OCI-LY7 (cell line): ENCODE results near the gene TAGLN2. TPM values are rescaled to one million over a fixed set of nuclear protein-coding genes. Genes with fewer than 3 reads are reported as not detected.

Source experiments
- BruUV-seq: library from RNA; stranded (reverse); fragments of 400-500 nt; replicated peaks from 2 replicates; lab custom pipeline; 2021; lab: Mats Ljungman, UMichigan
- CTCF ChIA-PET: fragments of 300-600 bp; sonication (Branson Sonifier 250); formaldehyde crosslinking; loops from one replicate; lab custom pipeline; 2022; ENCODE audit warnings: antibody characterized with exemption; ENCODE audit not compliant: unreplicated experiment; lab: Charles Lee
- POLR2A ChIA-PET: fragments of 300-600 bp; sonication (Branson Sonifier 250); formaldehyde crosslinking; loops from one replicate; lab custom pipeline; 2022; ENCODE audit warnings: antibody characterized with exemption; lab: Charles Lee
- DNase-seq: peaks from one replicate; pipeline ENCODE4 v3.0.0-alpha.2; 2015; ENCODE audit warnings: low spot score
- H2AFZ ChIP-seq: fragments of 200-600 bp; sonication (generic), shearing (Covaris generic); 2 replicates; pipeline ENCODE4 v1.6.1; 2014; ENCODE audit warnings: mild to moderate bottlenecking, antibody characterized with exemption, low read length, moderate library complexity
- H3K27ac ChIP-seq: fragments of 200-600 bp; sonication (generic); 2 replicates; pipeline ENCODE4 v1.5.1; 2014; ENCODE audit warnings: mixed run types, low read depth, mild to moderate bottlenecking, moderate library complexity, low read length, inconsistent platforms; ENCODE audit not compliant: poor library complexity, severe bottlenecking
- H3K36me3 ChIP-seq: fragments of 200-600 bp; sonication (generic); 2 replicates; pipeline ENCODE4 v1.6.1; 2014; ENCODE audit warnings: mild to moderate bottlenecking, antibody characterized with exemption, low read length, moderate library complexity, mixed read lengths; ENCODE audit not compliant: insufficient read depth
- H3K4me1 ChIP-seq: fragments of 200-600 bp; sonication (generic); 2 replicates; pipeline ENCODE4 v1.5.1; 2014; ENCODE audit warnings: mild to moderate bottlenecking, low read length; ENCODE audit not compliant: insufficient read depth, poor library complexity, severe bottlenecking
- H3K4me2 ChIP-seq: fragments of 200-600 bp; sonication (generic); 2 replicates; pipeline ENCODE4 v1.6.1; 2014; ENCODE audit warnings: mild to moderate bottlenecking, low read length
- H3K4me3 ChIP-seq: fragments of 200-600 bp; sonication (generic); 2 replicates; pipeline ENCODE4 v1.5.1; 2014; ENCODE audit warnings: mild to moderate bottlenecking, low read depth, low read length; ENCODE audit not compliant: poor library complexity, severe bottlenecking
- H3K79me2 ChIP-seq: fragments of 200-600 bp; sonication (generic); 2 replicates; pipeline ENCODE4 v1.6.1; 2016; ENCODE audit warnings: low read depth, mild to moderate bottlenecking, low read length, moderate library complexity, mixed read lengths; ENCODE audit not compliant: insufficient read depth
- H3K9me2 ChIP-seq: fragments of 200-600 bp; sonication (generic); 2 replicates; pipeline ENCODE4 v1.6.1; 2016; ENCODE audit warnings: mild to moderate bottlenecking, low read length, mixed read lengths; ENCODE audit not compliant: insufficient read depth
- H3K9me3 ChIP-seq: fragments of 200-600 bp; sonication (generic); 2 replicates; pipeline ENCODE4 v1.6.1; 2014; ENCODE audit warnings: mild to moderate bottlenecking, mixed run types, low read length, mixed read lengths
- H4K20me1 ChIP-seq: fragments of 200-600 bp; sonication (generic); 2 replicates; pipeline ENCODE4 v1.6.1; 2014; ENCODE audit warnings: mild to moderate bottlenecking, antibody characterized with exemption, low read length, moderate library complexity, mixed read lengths; ENCODE audit not compliant: insufficient read depth
- CTCF ChIP-seq: fragments of 200-600 bp; sonication (generic); conservative IDR thresholded peaks from 2 replicates; pipeline ENCODE4 v1.5.1; 2014; ENCODE audit warnings: mild to moderate bottlenecking, antibody characterized with exemption, low read length, moderate library complexity, mixed read lengths
- EZH2phosphoT487 ChIP-seq: fragments of 200-600 bp; sonication (generic); IDR thresholded peaks from 2 replicates; pipeline ENCODE4 v1.6.1; 2018; ENCODE audit warnings: low read depth, borderline replicate concordance, mild to moderate bottlenecking, mixed run types, antibody characterized with exemption, low read length, moderate library complexity, mixed read lengths
- intact Hi-C: fragments of 100-400 bp; cut with micrococcal nuclease; formaldehyde crosslinking; loops from one replicate; pipeline ENCODE4 v1.10.0; 2022; ENCODE audit not compliant: unreplicated experiment
- total RNA-seq, 2 experiments: library from RNA; depleted of rRNA in 1 of 2; stranded (reverse); fragments of >200 nt in 1 of 2; shearing (Covaris generic) in 1 of 2; gene quantifications; 2 replicates each; pipeline ENCODE4 v1.2.3, GENCODE V29; 2014 to 2022

TAGLN2 gene
- total RNA-seq, 2 experiments from 2014 or later: 193 to 215 TPM

GRCh38 chr1:159968901-159969300 lies 43.6 kb upstream of the TAGLN2 start:
- Histone ChIP-seq H4K20me1 (no peaks in the 10 kb centered on the region), H3K36me3 (no peaks in the 10 kb centered on the region), H3K9me2 (no peaks in the 10 kb centered on the region), H3K4me3 (no peak overlapping the region), H3K79me2 (no peaks in the 10 kb centered on the region), H3K4me1 (no peaks in the 10 kb centered on the region), H3K27ac (no peak overlapping the region), H3K9me3 (no peaks in the 10 kb centered on the region), H3K4me2 (no peak overlapping the region), H2AFZ (no peak overlapping the region)
- ChIA-PET CTCF (no interaction called here), POLR2A (interaction anchor here (0.9 kb wide), 1 partner anchor 16 kb away, joined by 3 read pairs; no protein-coding TSS in a partner anchor)
- intact Hi-C loops: no loop called here
- BruUV-seq: no TSS peak
- TF ChIP-seq CTCF (no peak), EZH2phosphoT487 (no peak)
- DNase-seq: no peak

GRCh38 chr1:159965263-159965662 lies 40.0 kb upstream of the TAGLN2 start:
- POLR2A ChIA-PET: interaction anchor here (0.7 kb wide), 1 partner anchor 9 kb away, joined by 3 read pairs; no protein-coding TSS in a partner anchor
- H3K4me1 ChIP-seq: no peaks in the 10 kb centered on the region
- no peak overlapping the region for H3K27ac ChIP-seq
- H4K20me1 ChIP-seq: no peaks in the 10 kb centered on the region
- no peaks in the 10 kb centered on the region for H3K9me3 ChIP-seq
- H3K36me3 ChIP-seq: no peaks in the 10 kb centered on the region
- H3K9me2 ChIP-seq: no peaks in the 10 kb centered on the region
- intact Hi-C loops: no loop called here
- TF ChIP-seq CTCF (no peak), EZH2phosphoT487 (no peak)
- H3K4me2 ChIP-seq: no peak overlapping the region
- DNase-seq: no peak
- CTCF ChIA-PET: no interaction called here
- no peak overlapping the region for H3K4me3 ChIP-seq
- H3K79me2 ChIP-seq: no peaks in the 10 kb centered on the region
- H2AFZ ChIP-seq: no peak overlapping the region
- no TSS peak for BruUV-seq

- no peak overlapping the region for H2AFZ ChIP-seq
- ChIA-PET CTCF (no interaction called here), POLR2A (interaction anchor here (0.7 kb wide), 1 partner anchor 1897 kb away, joined by 3 read pairs; no protein-coding TSS in a partner anchor)
- H3K9me3 ChIP-seq: no peaks in the 10 kb centered on the region
- no peaks in the 10 kb centered on the region for H3K4me1 ChIP-seq
- no peak overlapping the region for H3K27ac ChIP-seq
- no peak overlapping the region for H3K4me3 ChIP-seq
- H3K79me2 ChIP-seq: no peaks in the 10 kb centered on the region
- intact Hi-C loops: no loop called here
- H3K4me2 ChIP-seq: no peak overlapping the region
- no peaks in the 10 kb centered on the region for H4K20me1 ChIP-seq
- TF ChIP-seq CTCF: no peak
- no peak for TF ChIP-seq EZH2phosphoT487
- H3K9me2 ChIP-seq: no peaks in the 10 kb centered on the region
- no TSS peak for BruUV-seq
- H3K36me3 ChIP-seq: no peaks in the 10 kb centered on the region
- DNase-seq: no peak
These were observed 38.8 kb upstream of the TAGLN2 start for GRCh38 chr1:159964144-159964543.
